ENCODE data around the gene MAGEA12.
"Not testable (repeated sequence)": the region's sequence is repeated elsewhere in the genome, so short reads cannot be mapped to it uniquely, and the experiment has no call there.

The MAGEA12 gene, protein sequence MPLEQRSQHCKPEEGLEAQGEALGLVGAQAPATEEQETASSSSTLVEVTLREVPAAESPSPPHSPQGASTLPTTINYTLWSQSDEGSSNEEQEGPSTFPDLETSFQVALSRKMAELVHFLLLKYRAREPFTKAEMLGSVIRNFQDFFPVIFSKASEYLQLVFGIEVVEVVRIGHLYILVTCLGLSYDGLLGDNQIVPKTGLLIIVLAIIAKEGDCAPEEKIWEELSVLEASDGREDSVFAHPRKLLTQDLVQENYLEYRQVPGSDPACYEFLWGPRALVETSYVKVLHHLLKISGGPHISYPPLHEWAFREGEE

DNA sequence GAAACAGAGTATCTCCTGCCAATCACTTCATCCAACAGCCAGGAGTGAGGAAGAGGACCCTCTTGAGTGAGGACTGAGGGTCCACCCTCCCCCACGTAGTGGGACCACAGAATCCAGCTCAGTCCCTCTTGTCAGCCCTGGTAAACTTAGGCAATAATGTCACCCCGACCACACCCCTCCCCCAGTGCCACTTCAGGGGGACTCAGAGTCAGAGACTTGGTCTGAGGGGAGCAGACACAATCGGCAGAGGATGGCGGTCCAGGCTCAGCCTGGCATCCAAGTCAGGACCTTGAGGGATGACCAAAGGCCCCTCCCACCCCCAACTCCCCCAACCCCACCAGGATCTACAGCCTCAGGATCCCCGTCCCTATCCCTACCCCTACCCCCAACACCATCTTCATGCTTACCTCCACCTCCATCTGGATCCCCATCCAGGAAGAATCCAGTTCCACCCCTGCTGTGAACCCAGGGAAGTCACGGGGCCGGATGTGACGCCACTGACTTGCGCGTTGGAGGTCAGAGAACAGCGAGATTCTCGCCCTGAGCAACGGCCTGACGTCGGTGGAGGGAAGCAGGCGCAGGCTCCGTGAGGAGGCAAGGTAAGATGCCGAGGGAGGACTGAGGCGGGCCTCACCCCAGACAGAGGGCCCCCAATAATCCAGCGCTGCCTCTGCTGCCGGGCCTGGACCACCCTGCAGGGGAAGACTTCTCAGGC, at the start of gene MAGEA12, which contains the start of gene CSAG1:
TSS of gene MAGEA12 (plus strand) at position 497 of the 715 bp plus-strand sequence. CDS start 2,405 bp downstream, outside the sequence.
TSS of gene CSAG1 (minus strand) at position 461 of the 715 bp plus-strand sequence. CDS start 1,261 bp downstream, outside the sequence.
- H3K27me3 ChIP-seq (ENCODE audit: control insufficient read depth, insufficient read depth, low read length), result no peaks in the 10 kb centered on the region
- no peak within 1 kb of the TSS for H3K27ac ChIP-seq (ENCODE audit: low read depth, low read length)
- no peaks in the 10 kb centered on the region for H3K4me1 ChIP-seq (ENCODE audit: control insufficient read depth, insufficient read depth, low read length)
- no peak within 1 kb of the TSS for H3K9ac ChIP-seq (ENCODE audit: low read length)
- no peaks in the 10 kb centered on the region for H3K36me3 ChIP-seq (ENCODE audit: control insufficient read depth, insufficient read depth, low read length)
- H3K4me3 ChIP-seq (ENCODE audit: low read length), result no peak within 1 kb of the TSS

DNA sequence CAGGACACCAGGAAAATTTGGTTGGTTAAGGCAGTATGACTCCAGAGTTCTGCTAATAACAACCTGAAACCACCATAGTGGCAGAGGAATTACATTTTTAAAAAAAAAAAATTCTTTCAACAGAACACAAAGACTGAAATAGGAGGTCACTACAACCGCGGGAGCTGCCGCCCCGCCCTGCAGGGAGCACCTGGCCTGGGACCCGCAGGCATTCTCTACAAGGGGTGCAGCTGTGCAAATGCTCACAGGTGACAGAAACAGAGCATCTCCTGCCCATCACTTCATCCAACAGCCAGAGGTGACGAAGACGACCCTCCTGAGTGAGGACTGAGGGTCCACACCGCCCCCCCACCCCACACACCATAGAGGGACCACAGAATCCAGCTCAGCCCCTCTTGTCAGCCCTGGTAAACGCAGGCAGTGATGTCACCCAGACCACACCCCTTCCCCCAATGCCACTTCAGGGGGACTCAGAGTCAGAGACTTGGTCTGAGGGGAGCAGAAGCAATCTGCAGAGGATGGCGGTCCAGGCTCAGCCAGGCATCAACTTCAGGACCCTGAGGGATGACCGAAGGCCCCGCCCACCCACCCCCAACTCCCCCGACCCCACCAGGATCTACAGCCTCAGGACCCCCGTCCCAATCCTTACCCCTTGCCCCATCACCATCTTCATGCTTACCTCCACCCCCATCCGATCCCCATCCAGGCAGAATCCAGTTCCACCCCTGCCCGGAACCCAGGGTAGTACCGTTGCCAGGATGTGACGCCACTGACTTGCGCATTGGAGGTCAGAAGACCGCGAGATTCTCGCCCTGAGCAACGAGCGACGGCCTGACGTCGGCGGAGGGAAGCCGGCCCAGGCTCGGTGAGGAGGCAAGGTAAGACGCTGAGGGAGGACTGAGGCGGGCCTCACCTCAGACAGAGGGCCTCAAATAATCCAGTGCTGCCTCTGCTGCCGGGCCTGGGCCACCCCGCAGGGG, 35.3 kb upstream of the MAGEA12 start, which contains the start of gene MAGEA3:
TSS of gene MAGEA3 (plus strand) at position 843 of the 980 bp plus-strand sequence. CDS start 2,039 bp downstream, outside the sequence.
- H3K36me3 ChIP-seq (ENCODE audit: control insufficient read depth, insufficient read depth, low read length); H3K4me1 ChIP-seq (ENCODE audit: control insufficient read depth, insufficient read depth, low read length); H3K27ac ChIP-seq (ENCODE audit: low read depth, low read length); H3K27me3 ChIP-seq (ENCODE audit: control insufficient read depth, insufficient read depth, low read length); H3K9ac ChIP-seq (ENCODE audit: low read length); H3K4me3 ChIP-seq (ENCODE audit: low read length): not testable (repeated sequence)

DNA sequence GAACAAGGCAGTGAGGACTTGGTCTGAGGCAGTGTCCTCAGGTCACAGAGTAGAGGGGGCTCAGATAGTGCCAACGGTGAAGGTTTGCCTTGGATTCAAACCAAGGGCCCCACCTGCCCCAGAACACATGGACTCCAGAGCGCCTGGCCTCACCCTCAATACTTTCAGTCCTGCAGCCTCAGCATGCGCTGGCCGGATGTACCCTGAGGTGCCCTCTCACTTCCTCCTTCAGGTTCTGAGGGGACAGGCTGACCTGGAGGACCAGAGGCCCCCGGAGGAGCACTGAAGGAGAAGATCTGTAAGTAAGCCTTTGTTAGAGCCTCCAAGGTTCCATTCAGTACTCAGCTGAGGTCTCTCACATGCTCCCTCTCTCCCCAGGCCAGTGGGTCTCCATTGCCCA, 33.2 kb upstream of the MAGEA12 start:
- not testable (repeated sequence) for H3K36me3 ChIP-seq (ENCODE audit: control insufficient read depth, insufficient read depth, low read length); H3K9ac ChIP-seq (ENCODE audit: low read length); H3K4me1 ChIP-seq (ENCODE audit: control insufficient read depth, insufficient read depth, low read length); H3K27ac ChIP-seq (ENCODE audit: low read depth, low read length); H3K4me3 ChIP-seq (ENCODE audit: low read length); H3K27me3 ChIP-seq (ENCODE audit: control insufficient read depth, insufficient read depth, low read length)

DNA sequence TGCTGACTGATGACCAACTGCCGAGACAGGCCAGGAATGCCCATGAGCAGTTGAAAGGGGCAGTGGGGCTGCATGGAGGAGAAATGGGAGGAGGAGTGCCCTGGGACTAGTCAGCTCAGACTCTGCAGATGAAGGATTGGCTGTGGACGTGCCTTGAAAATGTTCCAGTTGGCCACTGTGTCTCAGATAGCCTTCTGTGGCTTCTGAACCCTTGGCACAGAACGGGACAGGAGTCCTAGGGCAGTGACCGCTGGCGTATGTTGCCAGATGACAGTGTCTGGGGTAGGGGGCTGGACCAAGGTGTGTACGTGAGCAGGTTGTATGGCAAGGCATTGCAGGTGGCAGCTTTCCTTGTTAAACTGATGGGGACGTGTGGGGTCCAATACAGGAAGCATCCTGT, 27.1 kb upstream of the MAGEA12 start:
- H3K4me1 ChIP-seq (ENCODE audit: control insufficient read depth, insufficient read depth, low read length); H3K9ac ChIP-seq (ENCODE audit: low read length): not testable (repeated sequence)

DNA sequence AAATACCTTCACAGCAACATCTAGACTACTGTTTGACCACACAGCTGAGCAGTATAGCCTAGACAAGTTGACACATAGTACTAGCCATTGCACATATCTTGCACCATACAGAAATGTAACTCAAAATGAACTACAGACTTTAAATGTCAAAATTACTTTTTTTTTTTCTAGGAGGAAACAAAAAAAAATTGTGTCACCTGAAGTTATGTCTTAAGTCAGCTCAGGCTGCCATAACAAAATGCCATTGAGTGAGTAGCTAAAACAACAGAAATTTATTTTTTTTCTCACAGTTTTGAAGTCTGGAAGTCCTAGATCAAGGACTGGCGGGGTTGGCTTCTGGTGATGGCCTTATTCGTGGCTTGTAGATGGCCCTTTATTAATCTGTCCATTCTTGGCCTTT, 24.4 kb upstream of the MAGEA12 start, which contains the start of gene CSAG2:
TSS of gene CSAG2 (minus strand) at position 101 of the 400 bp plus-strand sequence. CDS start 161 bp downstream, outside the sequence.
- H3K9ac ChIP-seq (ENCODE audit: low read length); H3K36me3 ChIP-seq (ENCODE audit: control insufficient read depth, insufficient read depth, low read length); H3K27ac ChIP-seq (ENCODE audit: low read depth, low read length); H3K27me3 ChIP-seq (ENCODE audit: control insufficient read depth, insufficient read depth, low read length); H3K4me1 ChIP-seq (ENCODE audit: control insufficient read depth, insufficient read depth, low read length); H3K4me3 ChIP-seq (ENCODE audit: low read length): not testable (repeated sequence)

More for the DNA sequence above, 27.1 kb upstream of the MAGEA12 start:
- not testable (repeated sequence) for H3K27ac ChIP-seq (ENCODE audit: low read depth, low read length); H3K4me3 ChIP-seq (ENCODE audit: low read length); H3K36me3 ChIP-seq (ENCODE audit: control insufficient read depth, insufficient read depth, low read length); H3K27me3 ChIP-seq (ENCODE audit: control insufficient read depth, insufficient read depth, low read length)

DNA sequence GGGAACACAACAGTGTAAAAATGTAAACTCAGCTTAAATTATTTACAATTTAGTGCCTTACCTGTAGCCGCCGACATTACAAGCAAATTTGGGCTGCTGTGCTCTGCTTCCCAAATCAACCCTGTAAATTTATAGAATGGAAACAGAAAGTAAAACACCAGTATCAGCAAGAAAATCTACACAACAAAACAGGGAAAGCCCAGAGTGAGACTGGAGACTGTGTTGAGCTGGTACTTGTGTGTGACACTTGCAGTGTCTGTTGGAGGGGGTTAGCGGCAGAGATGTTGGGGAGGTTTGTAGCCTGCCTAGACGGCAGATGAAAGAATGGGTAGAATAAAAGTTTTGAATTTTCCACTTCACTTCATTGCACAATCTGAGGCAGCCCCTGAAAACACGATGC, 20.4 kb upstream of the MAGEA12 start:
- not testable (repeated sequence) for H3K4me3 ChIP-seq (ENCODE audit: low read length); H3K9ac ChIP-seq (ENCODE audit: low read length); H3K27me3 ChIP-seq (ENCODE audit: control insufficient read depth, insufficient read depth, low read length); H3K36me3 ChIP-seq (ENCODE audit: control insufficient read depth, insufficient read depth, low read length); H3K4me1 ChIP-seq (ENCODE audit: control insufficient read depth, insufficient read depth, low read length); H3K27ac ChIP-seq (ENCODE audit: low read depth, low read length)

DNA sequence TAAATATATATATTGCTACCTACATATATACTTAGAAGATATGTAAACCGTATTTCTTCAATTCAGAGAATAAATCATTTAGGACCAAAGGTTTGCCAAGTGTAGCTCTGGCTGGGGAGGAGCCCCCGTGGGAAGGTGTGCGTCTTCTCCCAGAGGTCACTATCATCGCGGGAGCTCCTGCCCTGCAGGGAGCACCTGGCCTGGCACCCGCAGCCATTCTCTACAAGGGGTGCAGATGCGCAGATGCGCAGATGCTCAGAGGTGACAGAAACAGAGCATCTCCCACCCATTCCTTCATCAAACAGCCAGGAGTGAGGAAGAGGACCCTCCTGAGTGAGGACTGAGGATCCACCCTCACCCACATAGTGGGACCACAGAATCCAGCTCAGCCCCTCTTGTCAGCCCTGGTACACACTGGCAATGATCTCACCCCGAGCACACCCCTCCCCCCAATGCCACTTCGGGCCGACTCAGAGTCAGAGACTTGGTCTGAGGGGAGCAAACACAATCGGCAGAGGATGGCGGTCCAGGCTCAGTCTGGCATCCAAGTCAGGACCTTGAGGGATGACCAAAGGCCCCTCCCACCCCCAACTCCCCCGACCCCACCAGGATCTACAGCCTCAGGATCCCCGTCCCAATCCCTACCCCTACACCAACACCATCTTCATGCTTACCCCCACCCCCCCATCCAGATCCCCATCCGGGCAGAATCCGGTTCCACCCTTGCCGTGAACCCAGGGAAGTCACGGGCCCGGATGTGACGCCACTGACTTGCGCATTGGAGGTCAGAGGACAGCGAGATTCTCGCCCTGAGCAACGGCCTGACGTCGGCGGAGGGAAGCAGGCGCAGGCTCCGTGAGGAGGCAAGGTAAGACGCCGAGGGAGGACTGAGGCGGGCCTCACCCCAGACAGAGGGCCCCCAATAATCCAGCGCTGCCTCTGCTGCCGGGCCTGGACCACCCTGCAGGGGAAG, 19.5 kb upstream of the MAGEA12 start, which contains the start of gene MAGEA2B:
TSS of gene MAGEA2B (plus strand) at position 814 of the 973 bp plus-strand sequence. CDS start 2,479 bp downstream, outside the sequence.
- H3K27ac ChIP-seq (ENCODE audit: low read depth, low read length); H3K4me3 ChIP-seq (ENCODE audit: low read length); H3K9ac ChIP-seq (ENCODE audit: low read length); H3K27me3 ChIP-seq (ENCODE audit: control insufficient read depth, insufficient read depth, low read length); H3K36me3 ChIP-seq (ENCODE audit: control insufficient read depth, insufficient read depth, low read length); H3K4me1 ChIP-seq (ENCODE audit: control insufficient read depth, insufficient read depth, low read length): not testable (repeated sequence)

DNA sequence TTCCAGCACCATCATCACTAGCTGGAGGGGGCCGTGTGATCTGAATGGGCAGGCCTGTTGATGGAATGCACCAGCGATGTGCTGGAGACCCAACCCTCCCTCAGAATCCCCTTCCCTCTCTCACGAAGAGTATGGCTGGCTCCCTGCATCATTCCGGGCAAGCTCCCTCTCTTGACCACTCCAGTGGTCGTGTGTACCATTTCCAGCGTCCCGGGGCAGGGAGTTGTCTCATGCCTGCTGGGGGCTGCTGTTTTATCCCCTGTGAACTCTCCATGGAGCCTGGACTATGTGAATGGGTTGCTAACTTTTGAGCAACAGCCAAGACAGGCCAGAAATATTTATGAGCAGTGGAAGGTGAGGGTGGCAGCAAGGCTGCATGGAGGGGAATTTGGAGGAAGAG, 8.1 kb upstream of the MAGEA12 start:
- no peak overlapping the region for H3K9ac ChIP-seq (ENCODE audit: low read length)
- H3K4me1 ChIP-seq (ENCODE audit: control insufficient read depth, insufficient read depth, low read length), result no peaks in the 10 kb centered on the region
- H3K36me3 ChIP-seq (ENCODE audit: control insufficient read depth, insufficient read depth, low read length), result no peaks in the 10 kb centered on the region
- no peak overlapping the region for H3K27ac ChIP-seq (ENCODE audit: low read depth, low read length)
- no peaks in the 10 kb centered on the region for H3K27me3 ChIP-seq (ENCODE audit: control insufficient read depth, insufficient read depth, low read length)
- no peak overlapping the region for H3K4me3 ChIP-seq (ENCODE audit: low read length)

DNA sequence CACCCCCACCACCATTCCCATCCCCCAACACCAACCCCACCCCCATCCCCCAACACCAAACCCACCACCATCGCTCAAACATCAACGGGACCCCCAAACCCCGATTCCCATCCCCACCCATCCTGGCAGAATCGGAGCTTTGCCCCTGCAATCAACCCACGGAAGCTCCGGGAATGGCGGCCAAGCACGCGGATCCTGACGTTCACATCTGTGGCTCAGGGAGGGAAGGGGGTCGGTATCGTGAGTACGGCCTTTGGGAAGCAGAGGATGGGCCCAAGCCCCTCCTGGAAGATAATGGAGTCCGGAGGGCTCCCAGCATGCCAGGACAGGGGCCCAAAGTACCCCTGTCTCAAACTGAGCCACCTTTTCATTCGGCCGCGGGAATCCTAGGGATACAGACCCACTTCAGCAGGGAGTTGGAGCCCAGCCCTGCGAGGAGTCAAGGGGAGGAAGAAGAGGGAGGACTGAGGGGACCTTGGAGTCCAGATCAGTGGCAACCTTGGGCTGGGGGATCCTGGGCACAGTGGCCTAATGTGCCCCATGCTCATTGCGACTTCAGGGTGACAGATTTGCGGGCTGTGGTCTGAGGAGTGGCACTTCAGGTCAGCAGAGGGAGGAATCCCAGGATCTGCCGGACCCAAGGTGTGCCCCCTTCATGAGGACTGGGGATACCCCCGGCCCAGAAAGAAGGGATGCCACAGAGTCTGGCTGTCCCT, 744 bp downstream of the MAGEA12 start:
- not testable (repeated sequence) for H3K27me3 ChIP-seq (ENCODE audit: control insufficient read depth, insufficient read depth, low read length); H3K36me3 ChIP-seq (ENCODE audit: control insufficient read depth, insufficient read depth, low read length); H3K9ac ChIP-seq (ENCODE audit: low read length); H3K27ac ChIP-seq (ENCODE audit: low read depth, low read length); H3K4me1 ChIP-seq (ENCODE audit: control insufficient read depth, insufficient read depth, low read length); H3K4me3 ChIP-seq (ENCODE audit: low read length)

DNA sequence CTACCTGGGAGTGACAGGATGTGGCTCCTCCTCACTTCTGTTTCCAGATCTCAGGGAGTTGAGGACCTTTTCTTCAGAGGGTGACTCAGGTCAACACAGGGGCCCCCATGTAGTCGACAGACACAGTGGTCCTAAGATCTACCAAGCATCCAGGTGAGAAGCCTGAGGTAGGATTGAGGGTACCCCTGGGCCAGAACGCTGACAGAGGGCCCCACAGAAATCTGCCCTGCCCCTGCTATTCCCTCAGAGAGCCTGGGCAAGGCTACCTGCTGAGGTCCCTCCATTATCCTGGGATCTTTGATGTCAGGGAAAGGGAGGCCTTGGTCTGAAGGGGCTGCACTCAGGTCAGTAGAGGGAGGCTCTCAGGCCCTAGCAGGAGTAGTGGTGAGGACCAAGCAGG, 1.5 kb downstream of the MAGEA12 start:
- Histone ChIP-seq H3K4me3 (ENCODE audit: low read length) (no peak overlapping the region), H3K4me1 (ENCODE audit: control insufficient read depth, insufficient read depth, low read length) (no peaks in the 10 kb centered on the region), H3K36me3 (ENCODE audit: control insufficient read depth, insufficient read depth, low read length) (no peaks in the 10 kb centered on the region), H3K27me3 (ENCODE audit: control insufficient read depth, insufficient read depth, low read length) (no peaks in the 10 kb centered on the region), H3K9ac (ENCODE audit: low read length) (no peak overlapping the region), H3K27ac (ENCODE audit: low read depth, low read length) (no peak overlapping the region)
